IPS DF 4.7 (cell line): Measurements from ENCODE around the gene NTSR2.

ENCODE experiments used
- DNase-seq: peaks from one replicate; pipeline ENCODE4 v3.0.0-alpha.2; 2013; ENCODE audit warnings: low spot score; ENCODE audit errors: extremely low read depth

Gene NTSR2

GRCh38 chr2:11699686-11700670 lies 30.0 kb upstream of the NTSR2 start:
- DNase-seq = no peak

GRCh38 chr2:11698009-11698922 lies 28.3 kb upstream of the NTSR2 start:
- DNase-seq = no peak

DNA sequence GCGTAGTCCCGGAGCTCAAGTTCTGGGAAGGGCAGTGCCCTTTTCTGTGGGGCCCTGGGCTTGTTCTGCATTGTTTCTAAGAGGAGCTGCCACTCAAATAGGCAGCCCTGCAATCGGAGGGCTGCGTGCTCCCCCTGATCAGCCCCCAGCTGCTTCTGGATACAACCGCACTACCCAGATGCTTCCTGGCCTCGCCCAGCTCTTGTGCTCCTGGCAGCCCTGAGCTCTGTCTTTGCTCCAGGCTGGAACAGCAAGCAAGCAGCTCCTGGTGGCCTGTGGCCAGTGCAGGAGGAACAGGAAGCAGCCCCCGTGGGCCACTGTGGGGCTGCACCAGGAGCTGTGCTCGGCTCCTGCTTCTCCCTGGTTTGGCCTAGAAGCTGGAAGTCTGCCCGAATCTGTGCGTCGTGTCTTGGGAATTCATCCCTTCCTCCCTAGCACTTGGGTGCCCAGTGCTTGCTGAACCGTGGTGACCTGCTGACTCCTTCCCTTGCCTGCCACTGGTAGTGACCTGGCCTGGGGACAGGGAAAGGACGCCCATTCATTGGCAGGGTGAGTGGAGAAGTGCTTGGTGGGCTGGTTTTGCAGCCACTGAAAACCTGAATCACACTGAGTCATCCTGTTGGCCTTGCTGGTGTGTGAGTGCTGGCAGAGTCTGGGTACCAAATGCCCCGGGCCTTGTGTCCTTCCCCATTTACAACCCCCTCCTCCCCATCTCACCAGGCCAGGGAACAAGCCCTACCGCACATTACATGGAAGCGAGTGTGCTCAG lies 27.3 kb upstream of the NTSR2 start:
- DNase-seq = no peak

DNA sequence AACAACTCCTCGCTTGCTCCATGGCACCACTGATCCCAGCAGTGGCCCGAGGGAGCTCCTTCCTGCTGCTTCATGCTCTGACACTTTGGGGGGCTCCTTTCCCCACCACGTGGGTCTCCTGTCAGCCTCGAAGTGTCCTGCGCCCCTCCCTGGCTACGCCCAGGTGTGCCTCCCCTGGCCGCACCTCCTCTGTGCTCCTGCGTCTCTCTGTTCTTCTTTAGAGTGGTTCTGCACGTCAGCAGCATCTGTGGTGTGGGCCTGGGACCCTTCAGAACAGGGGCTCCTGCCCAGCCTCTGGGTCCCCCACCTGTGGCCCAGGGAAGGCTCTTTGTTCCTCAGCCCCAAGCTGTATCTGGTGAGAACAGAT lies 26.7 kb upstream of the NTSR2 start:
- DNase-seq = no peak

GRCh38 chr2:11695576-11695975 lies 25.6 kb upstream of the NTSR2 start:
- DNase-seq = no peak

- no peak for DNase-seq
Observed at GRCh38 chr2:11692966-11693521, 23.0 kb upstream of the NTSR2 start.

DNA sequence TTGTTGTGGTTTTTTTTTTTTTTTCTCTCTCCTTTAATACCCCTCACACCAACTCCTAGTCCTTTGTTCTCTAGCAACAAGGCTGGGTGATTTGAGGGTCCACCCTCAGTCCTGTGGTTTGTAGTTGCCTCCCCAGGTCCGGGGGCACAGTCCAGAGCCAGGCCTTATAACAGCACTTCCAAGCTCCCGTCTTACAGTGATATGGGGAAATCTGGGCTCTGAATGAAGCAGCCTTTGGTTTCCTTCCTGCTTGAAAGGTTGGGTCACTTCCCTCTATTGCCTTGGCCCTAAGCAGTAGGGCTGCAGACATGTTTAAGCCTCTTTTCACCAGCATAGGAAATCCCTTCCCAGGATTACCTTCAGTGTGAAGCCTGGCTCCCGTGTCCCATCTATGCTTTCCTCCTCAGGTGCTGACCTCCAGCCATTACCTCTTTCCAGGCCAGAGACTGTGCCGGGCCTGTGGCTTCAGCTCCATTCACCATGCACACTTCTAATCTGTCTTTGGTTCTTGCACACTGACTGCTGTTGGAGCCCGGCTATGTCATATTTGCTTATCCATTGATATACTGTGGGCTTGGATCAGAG lies 21.2 kb upstream of the NTSR2 start:
- DNase-seq = no peak

- DNase-seq = no peak
Observed at GRCh38 chr2:11688222-11689069, 18.5 kb upstream of the NTSR2 start.

DNA sequence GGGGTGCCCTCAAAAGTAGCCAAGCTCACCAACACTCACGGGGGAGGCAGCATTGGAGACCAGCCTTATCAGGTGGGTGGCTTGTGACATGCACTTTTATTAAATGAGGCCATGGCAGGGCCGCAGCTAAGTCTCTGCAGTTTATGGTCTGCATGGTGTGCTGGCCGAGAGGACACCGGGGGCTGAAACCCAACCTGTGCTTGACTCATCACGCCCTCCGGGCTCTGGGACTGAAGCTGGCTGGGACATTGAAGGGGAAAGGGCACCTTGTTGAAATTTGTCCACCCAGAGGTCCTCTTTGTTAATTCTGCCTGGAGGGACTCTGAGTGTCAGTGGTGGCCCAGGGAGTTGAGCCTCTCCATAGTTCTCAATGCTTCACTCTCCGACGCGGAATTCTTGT lies 17.7 kb upstream of the NTSR2 start:
- DNase-seq = no peak

- no peak for DNase-seq
Observed at GRCh38 chr2:11685906-11686470, 16.0 kb upstream of the NTSR2 start.

DNA sequence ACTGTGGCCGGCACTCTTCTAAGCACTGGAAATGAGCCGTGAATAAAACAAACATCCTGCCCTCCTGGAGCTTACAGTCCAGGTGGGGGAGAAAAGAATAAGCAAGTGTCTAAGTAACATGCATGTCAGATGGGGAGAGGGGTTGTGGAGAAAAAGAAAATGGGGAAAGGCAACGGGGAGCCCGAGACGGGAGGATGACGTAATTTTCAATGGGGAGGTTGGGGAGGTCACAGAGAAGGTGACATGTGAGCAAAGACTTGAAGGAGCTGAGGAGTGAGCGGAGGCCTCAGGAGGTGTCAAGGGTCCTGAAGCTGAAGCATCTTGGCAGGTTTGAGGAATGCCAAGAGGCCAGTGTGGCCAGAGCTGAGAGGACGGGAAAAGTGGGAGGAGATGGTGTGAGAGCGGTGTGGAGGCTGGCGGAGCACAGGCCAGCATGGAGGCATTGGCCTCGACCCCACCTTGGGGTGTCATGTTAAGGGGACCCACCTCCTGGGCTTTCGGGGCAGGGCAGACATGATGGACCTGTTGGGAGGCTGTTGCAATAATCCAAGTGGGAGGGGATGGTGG lies 15.0 kb upstream of the NTSR2 start:
- no peak for DNase-seq

DNA sequence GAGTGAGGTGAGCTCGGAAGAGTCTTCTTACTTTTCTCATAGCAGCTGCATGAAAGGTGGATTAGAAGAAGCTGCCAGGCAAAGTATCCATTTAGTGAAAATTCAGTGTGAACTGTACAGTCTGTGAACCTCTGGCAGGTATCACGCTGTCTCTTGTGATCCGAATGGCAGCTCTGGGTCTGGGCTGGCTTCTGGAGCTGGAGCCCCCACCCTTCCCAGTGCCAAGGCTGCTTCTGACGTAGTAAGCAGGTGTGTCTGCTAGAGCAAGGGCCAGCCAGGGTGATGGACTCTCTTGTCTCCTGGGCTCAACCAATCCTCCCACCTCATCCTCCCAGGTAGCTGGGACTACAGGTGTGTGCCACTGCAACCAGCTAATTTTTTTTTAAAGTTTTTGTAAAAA lies 14.0 kb upstream of the NTSR2 start:
- no peak for DNase-seq

DNA sequence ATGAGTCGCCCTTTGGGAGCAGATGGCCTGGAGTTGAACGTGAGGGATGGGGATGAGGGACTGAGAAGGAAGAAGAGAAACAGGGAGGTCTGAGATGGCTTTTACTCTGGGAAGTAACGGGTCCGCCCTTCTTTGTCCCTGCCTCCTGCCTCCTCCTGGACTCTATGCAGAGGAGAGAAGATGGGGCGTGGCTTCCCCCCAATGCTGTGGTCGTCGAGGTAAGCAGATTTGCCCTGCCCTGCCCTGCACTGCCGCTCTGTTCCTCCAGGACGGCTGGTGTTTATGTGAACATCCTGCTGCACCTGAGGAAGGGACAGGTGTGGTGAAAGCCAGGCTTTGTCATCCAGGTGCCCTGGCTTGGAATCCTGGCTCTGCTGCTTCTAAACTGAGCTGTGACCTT lies 13.5 kb upstream of the NTSR2 start:
- no peak for DNase-seq

DNA sequence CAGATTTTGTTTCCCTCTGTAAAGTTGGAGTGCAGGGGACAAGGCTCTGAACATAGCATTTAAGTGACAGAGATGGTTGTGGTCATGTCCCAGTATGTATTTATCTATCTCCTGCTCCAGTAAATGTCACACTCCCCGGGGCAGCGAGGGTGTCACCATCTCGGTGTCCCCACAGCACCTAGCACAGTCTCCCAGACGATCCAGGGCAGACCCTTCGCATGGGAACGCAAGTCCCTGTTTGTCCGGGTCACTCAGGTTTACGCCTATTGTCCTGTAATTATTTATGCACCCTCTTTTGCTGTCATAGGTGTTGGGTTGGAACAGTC lies 12.6 kb upstream of the NTSR2 start:
- DNase-seq = no peak

DNA sequence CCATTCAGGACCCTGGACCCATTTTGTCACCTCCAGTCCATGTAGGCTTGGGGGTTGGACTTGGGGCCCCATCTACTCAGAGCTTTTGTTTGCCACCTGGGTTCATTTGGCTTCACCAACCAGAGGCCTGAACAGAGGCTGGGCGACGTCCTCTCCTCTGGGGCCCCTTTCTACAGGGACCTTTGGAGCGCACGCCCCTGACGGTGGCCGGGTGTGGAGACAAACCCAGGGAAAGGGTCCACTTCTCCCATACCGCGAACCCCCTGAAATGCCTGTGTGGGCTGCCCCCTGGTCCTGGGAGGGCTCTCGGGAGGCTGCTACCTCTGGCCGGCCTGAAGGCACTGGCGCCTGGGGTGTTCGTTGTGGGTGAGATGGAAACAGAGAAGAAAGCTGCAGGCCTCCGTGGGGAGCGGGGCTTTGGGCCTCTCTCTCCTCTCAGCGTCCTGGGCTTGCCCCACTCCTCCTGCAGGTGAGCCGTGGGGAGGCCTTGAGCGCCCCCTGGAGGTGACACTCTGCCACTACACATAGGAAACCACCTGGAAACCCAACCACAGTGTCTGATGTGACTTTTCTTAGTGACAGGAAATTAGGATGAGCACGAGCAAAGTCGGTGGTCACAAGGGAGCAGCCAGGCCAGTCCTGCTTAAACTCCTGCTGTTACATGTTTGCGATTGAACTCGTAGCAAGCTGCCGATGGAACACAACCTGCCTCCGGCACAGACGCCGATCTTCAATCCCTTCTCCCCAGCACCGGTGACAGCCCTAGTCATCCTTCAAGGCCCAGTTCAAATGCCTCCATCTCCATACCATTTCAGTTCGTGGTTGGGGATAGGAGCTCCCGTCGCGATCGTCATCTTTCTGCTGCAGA lies 12.0 kb upstream of the NTSR2 start:
- DNase-seq = no peak

DNA sequence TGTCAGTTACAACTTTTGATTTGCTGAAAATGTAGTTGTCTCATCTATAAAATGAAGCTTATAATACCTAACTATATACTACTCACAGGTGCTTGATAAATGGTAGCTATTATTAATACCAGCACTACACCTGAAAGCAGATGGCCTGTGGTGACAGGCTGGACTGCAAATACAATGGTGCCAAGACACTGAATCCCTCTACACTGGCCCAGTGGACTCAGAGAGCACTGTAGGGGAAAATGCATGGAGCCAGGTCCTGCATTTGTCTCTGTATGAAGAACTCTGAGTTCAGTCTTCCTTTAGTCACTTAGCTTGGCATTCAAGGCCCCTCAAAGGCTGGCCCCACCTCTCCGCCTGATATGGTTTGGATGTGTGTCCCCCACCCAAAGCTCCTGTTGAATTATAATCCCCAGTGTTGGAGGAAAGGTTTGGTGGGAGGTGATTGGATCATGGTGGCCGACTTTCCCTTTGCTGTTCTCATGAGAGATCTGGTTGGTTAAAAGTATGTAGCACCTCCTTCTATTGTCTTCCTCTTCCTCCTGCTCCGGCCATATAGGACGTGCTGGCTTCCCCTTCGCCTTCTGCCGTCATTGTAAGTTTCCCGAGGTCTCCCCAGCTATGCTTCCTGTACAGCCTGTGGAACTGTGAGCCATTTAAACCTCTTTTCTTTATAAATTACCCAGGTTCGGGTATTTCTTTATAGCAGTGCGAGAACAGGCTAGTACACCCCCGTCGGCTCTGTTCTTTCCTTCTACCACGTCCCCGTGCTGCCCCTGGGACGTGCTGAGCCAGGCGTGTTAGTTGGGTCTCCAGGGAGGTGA lies 11.1 kb upstream of the NTSR2 start:
- no peak for DNase-seq

- no peak for DNase-seq
Observed at GRCh38 chr2:11680182-11680900, 10.3 kb upstream of the NTSR2 start.
